ENCODE results near the gene FMNL2. TPM values are rescaled to one million over a fixed set of nuclear protein-coding genes. Genes with fewer than 3 reads are reported as not detected.

FMNL2 gene
- total RNA-seq, 1 donor from 2014 or later: 12.0 TPM

DNA sequence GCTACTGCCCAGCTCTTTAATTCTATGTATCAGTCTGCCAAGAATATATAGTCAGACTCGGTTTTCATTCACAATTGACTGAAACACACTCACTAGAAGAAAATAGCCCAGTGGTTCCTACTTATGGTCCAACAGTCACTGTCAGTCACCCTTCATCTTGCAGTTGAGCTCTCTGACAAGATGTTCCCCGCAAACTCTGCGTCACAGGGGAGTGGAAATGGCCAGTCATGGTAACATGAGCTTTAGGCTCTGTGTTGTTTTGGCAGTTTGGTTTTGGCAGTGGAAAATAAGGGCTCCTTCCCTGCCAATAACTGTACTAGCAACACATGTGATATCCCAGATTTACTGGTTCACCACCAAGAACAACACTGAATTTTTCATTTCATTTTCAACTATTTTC, 259.8 kb downstream of the FMNL2 start:
- Histone ChIP-seq H3K9me3 (no peaks in the 10 kb centered on the region), H3K36me3 (no peaks in the 10 kb centered on the region), H3K4me1 (peaks cover 0 to 11% of the 10 kb centered on the region in 2 donors), H3K4me3 (no peak overlapping the region), H3K27ac (peak overlapping the region; percentile 77 to 82), H3K27me3 (no peaks in the 10 kb centered on the region)
- DNase-seq (ENCODE audit: low spot score in 2 of 2): peak in 1 of 2 donors; percentile 89
- intact Hi-C loops (cut with DNase I): no loop called here
- TF ChIP-seq, protein P1, sequence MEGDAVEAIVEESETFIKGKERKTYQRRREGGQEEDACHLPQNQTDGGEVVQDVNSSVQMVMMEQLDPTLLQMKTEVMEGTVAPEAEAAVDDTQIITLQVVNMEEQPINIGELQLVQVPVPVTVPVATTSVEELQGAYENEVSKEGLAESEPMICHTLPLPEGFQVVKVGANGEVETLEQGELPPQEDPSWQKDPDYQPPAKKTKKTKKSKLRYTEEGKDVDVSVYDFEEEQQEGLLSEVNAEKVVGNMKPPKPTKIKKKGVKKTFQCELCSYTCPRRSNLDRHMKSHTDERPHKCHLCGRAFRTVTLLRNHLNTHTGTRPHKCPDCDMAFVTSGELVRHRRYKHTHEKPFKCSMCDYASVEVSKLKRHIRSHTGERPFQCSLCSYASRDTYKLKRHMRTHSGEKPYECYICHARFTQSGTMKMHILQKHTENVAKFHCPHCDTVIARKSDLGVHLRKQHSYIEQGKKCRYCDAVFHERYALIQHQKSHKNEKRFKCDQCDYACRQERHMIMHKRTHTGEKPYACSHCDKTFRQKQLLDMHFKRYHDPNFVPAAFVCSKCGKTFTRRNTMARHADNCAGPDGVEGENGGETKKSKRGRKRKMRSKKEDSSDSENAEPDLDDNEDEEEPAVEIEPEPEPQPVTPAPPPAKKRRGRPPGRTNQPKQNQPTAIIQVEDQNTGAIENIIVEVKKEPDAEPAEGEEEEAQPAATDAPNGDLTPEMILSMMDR (IDR thresholded peaks at IDR 0.05): no peak

DNA sequence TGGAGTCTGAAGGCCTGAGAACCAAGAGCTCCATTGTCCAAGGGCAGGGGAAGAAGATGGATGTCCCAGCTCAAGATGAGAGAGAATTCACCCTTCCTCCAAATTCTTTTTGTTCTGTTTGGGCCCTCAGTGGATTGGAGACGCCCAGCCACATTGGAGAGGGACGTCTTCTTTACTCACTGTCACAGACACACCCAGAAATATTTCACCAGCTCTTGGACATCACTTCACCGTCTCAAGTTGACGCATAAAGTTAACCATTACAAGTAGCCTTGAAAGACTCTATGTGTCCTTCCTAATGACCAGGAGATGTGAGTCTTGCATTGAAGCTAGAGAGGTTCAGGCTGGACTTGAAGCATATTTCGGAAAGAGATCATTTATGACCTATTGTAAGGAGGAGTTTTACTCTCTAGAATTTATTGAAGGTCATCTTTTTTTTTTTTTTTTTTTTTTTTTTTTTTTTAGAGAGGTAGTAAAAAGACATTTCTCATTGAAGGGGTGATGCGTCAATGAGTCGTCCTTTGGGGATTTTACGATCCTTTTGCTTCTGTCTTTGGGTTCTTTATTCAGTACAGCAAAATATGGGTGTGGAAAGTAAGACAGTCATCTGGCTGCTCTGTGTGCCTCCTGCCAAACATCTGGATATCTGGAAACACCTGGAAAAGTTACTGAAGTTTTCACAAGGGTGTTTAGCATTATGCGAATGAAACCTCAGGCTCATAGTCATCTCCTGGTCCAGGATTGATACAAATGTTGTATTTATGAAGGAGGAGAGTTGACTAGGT, 264.2 kb downstream of the FMNL2 start:
- no peaks in the 10 kb centered on the region for H3K9me3 ChIP-seq
- H3K36me3 ChIP-seq: no peaks in the 10 kb centered on the region
- H3K27ac ChIP-seq: no peak overlapping the region
- TF ChIP-seq, protein P1 (IDR thresholded peaks at IDR 0.05): no peak
- no peaks in the 10 kb centered on the region for H3K27me3 ChIP-seq
- H3K4me3 ChIP-seq: no peak overlapping the region
- no peak for DNase-seq (ENCODE audit: low spot score in 2 of 2)
- intact Hi-C loops (cut with DNase I): no loop called here
- peaks cover 0 to 9% of the 10 kb centered on the region in 2 donors for H3K4me1 ChIP-seq

DNA sequence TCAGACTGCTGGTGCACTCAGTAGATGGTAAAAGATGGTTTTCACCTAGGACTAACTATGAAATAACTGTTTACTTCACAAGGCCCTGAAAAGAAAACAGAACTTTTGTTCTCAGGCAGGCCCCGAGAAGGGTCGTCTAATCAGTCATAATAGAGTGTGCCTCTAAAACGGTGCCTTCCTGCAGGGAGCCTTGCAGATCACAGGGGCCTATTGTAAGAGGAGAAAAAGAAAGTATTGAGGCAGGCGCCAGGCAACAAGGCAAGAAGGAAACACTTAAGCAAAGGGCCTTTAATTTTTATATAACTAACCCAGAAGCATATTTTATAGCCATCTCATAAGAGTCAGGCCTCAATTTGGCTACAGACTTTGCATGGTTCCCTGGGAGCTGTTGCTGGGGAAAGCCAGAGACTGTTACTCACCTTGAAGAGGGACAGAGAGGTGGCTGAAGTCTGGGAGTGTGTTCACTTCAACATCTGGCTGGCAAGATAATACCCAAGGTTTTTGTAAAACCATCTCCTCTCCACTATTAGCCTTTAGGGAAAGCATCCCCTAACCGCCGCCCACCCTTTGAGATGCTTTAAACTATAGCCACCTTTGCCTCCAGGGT, 265.2 kb downstream of the FMNL2 start:
- no peak for DNase-seq (ENCODE audit: low spot score in 2 of 2)
- no peak overlapping the region for H3K27ac ChIP-seq
- intact Hi-C loops (cut with DNase I): no loop called here
- H3K9me3 ChIP-seq: no peaks in the 10 kb centered on the region
- H3K4me3 ChIP-seq: no peak overlapping the region
- no peaks in the 10 kb centered on the region for H3K36me3 ChIP-seq
- peaks cover 0 to 2% of the 10 kb centered on the region in 2 donors for H3K4me1 ChIP-seq
- no peaks in the 10 kb centered on the region for H3K27me3 ChIP-seq
- TF ChIP-seq, protein P1 (IDR thresholded peaks at IDR 0.05): no peak

DNA sequence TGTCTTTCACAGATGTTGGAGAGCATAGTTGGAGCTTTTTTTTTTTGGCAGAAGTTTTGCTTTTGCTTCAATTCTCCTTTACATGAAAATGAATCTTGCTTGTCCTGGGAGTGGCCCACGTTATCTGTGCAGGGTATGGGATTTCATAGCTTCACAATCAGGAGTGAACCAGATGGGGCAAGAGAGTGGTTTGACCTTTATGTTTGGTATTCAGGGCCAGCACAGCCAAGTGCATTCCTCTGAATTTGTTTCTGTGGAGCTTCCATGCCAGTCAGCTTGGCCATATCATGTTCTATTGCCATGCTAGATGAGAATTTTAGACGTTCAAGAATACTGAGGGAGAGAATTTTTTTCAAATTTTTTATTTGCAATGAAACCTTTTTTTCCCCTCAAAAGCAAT, 265.7 kb downstream of the FMNL2 start:
- TF ChIP-seq, protein P1 (IDR thresholded peaks at IDR 0.05): no peak
- H3K36me3 ChIP-seq: no peaks in the 10 kb centered on the region
- no peak overlapping the region for H3K27ac ChIP-seq
- no peak for DNase-seq (ENCODE audit: low spot score in 2 of 2)
- no peaks in the 10 kb centered on the region for H3K9me3 ChIP-seq
- intact Hi-C loops (cut with DNase I): no loop called here
- no peaks in the 10 kb centered on the region for H3K27me3 ChIP-seq
- H3K4me1 ChIP-seq: no peaks in the 10 kb centered on the region
- no peak overlapping the region for H3K4me3 ChIP-seq

DNA sequence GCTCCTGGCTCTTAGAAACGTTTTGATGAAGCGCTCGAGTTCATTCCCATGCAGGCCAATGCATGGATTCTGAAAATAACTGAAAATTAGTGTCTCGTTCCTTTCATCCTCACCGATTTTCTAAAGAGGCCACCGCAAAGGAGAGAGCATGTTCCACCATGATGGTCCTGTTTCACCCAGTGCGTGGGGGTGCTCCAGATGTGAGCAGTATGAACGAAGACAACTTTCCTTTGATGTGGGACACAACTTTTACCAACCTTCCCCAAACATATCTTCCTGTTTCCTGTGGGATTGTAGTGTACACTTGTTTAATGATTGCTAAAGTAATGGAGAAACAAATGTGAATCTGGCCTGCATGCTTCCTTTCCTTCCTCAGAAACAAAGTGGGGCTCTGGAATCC, 267.8 kb downstream of the FMNL2 start:
- intact Hi-C loops (cut with DNase I): no loop called here
- H3K27ac ChIP-seq: no peak overlapping the region
- no peaks in the 10 kb centered on the region for H3K27me3 ChIP-seq
- TF ChIP-seq, protein P1 (IDR thresholded peaks at IDR 0.05): no peak
- no peaks in the 10 kb centered on the region for H3K4me1 ChIP-seq
- DNase-seq (ENCODE audit: low spot score in 2 of 2): no peak
- no peak overlapping the region for H3K4me3 ChIP-seq
- H3K36me3 ChIP-seq: no peaks in the 10 kb centered on the region
- no peaks in the 10 kb centered on the region for H3K9me3 ChIP-seq
